HG03442 (cell line): ENCODE results near the gene INSIG1.

Experiments used
- ATAC-seq: cut with Tn5 transposase; IDR thresholded peaks from one replicate; pipeline ENCODE4 v1.9.1; 2021; ENCODE audit warnings: mild to moderate bottlenecking, moderate library complexity; ENCODE audit not compliant: unreplicated experiment

The INSIG1 gene

GRCh38 chr7:155265961-155266360 is 31.7 kb upstream of the INSIG1 start:
- no peak for ATAC-seq

- ATAC-seq, result no peak
Measured at GRCh38 chr7:155266440-155266839, 31.2 kb upstream of the INSIG1 start.

GRCh38 chr7:155267023-155267422 is 30.7 kb upstream of the INSIG1 start:
- no peak for ATAC-seq

GRCh38 chr7:155267436-155267835 is 30.2 kb upstream of the INSIG1 start:
- ATAC-seq, result no peak

GRCh38 chr7:155268211-155268610 is 29.5 kb upstream of the INSIG1 start:
- ATAC-seq, result no peak

- no peak for ATAC-seq
Measured at GRCh38 chr7:155268921-155269650, 28.6 kb upstream of the INSIG1 start.

- no peak for ATAC-seq
Measured at GRCh38 chr7:155269766-155270585, 27.7 kb upstream of the INSIG1 start.

- no peak for ATAC-seq
Measured at GRCh38 chr7:155270861-155271260, 26.8 kb upstream of the INSIG1 start.

GRCh38 chr7:155274633-155275355 is 22.9 kb upstream of the INSIG1 start:
- ATAC-seq, result no peak

- no peak for ATAC-seq
Measured at GRCh38 chr7:155276042-155276799, 21.5 kb upstream of the INSIG1 start.

- no peak for ATAC-seq
Measured at GRCh38 chr7:155276800-155277375, 20.8 kb upstream of the INSIG1 start.

GRCh38 chr7:155277385-155277994 is 20.2 kb upstream of the INSIG1 start:
- ATAC-seq, result no peak

GRCh38 chr7:155278921-155279320 is 18.8 kb upstream of the INSIG1 start:
- no peak for ATAC-seq

GRCh38 chr7:155279787-155280445 is 17.8 kb upstream of the INSIG1 start:
- ATAC-seq, result no peak

GRCh38 chr7:155280446-155281397 is 17.0 kb upstream of the INSIG1 start:
- ATAC-seq, result no peak

- ATAC-seq, result no peak
Measured at GRCh38 chr7:155281398-155281969, 16.2 kb upstream of the INSIG1 start.

GRCh38 chr7:155282671-155283070 is 15.0 kb upstream of the INSIG1 start:
- ATAC-seq, result no peak

- ATAC-seq, result peak; percentile 92
Measured at GRCh38 chr7:155283565-155284194, 14.0 kb upstream of the INSIG1 start.
